ENCODE results near the gene TMOD3.

The TMOD3 gene

DNA sequence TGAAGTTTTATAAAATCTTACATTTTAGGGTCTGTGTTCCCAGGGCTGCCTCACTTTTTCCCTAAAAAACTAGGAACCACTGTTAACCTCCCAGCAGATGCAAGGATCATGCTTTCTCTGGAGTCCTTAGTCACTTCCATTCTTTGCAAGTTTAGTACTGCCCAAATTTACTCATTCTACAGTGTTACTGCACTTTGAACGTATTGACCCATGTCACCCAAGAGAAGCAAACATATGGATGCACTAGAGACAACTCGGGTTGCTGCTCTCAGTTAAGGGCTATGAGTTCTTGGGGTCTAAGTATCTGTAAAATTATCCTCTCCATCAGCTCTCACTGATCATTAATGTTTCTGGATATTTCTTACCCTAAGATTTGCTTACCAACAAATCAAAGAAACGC is 83.1 kb downstream of the TMOD3 start:
- DNase-seq, result no peak

- no peak for DNase-seq
Measured at GRCh38 chr15:51917493-51917892, 88.0 kb downstream of the TMOD3 start.

- DNase-seq, result no peak
Measured at GRCh38 chr15:51924156-51925068, 95.0 kb downstream of the TMOD3 start.

DNA sequence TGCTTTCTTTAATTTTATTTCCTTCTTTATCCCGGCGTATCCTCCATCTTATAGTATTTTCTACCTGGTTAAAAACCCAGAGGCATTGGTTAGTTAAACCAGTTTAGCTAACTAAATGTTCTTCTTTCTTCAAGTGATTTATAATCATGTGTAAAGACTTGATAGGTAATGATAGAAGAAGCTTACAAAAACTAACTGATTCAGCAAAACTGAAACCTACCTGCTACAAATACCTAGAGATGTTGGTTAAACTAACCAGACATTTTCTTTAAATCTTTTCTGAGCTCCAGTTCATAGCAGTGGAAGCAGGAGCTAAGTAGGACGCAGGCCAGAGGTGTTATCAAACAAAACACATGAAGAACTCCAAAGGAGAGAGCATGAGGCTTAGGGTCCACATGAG is 97.4 kb downstream of the TMOD3 start:
- DNase-seq, result no peak

- DNase-seq, result no peak
Measured at GRCh38 chr15:51931016-51931415, 101.6 kb downstream of the TMOD3 start.

DNA sequence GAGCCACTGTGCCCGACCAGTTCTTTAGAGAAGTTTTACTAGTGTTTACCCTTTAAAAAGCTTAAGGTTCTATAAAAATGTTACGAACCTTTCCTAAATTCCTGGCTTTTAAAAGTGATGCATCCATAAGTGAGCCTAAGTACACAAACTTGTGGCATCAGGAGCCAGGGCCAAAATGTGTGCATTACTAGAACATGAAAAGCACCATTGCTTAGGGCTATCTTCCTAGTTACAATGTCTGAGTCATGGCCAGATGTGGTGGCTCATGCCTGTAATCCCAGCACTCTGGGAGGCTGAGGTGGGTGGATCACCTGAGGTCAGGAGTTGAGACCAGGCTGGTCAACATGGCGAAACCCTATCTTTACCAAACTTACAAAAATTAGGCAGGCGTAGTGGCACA is 102.2 kb downstream of the TMOD3 start:
- DNase-seq, result no peak

DNA sequence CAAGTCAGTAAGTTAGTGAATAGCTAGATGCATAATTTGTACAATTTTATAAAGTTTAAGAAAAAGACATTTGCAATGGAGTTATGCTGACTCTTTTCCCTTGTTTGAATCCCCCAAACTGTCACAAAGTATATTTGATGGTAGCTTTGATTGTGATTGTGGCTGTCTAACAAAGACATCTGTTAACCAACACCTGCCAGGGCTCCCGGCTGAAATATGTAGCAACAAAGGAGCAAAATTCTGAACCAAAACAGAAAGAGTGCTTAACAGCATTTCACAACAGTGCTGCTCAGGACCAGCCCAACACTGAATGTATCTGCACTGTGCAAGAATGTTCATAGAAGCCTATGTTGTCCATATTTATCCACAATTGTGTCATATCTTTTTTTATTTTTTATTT is 102.7 kb downstream of the TMOD3 start:
- DNase-seq, result no peak

DNA sequence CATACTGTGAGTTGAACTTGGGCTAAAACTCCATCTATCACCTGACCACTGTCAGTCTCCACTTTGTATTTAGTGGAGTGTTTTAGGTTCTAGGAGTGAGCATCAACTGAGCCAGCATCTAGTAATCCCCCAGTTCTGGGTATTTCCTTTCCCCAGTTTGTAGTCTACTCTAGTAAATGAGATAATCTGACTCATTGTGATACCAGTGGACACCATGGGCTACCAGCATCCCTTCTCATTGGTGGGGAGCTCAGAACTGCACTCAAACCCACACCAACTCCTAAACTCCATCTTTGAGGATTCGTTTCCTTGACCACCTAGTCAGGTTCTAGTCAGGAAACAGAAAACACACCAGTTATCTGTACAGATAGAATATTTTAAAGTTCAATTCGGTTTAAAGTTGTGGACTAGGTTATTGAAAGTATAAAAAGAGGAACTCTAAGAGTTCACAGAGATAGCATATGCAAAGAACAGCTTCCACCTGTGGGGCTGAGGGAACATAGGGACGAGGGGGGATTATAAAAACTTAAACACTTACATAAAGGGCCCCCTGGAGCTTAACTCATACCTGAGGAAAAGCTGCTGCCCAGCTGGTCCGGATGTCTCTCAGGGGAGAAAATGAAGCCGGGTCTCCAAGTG is 106.1 kb downstream of the TMOD3 start:
- no peak for DNase-seq

DNA sequence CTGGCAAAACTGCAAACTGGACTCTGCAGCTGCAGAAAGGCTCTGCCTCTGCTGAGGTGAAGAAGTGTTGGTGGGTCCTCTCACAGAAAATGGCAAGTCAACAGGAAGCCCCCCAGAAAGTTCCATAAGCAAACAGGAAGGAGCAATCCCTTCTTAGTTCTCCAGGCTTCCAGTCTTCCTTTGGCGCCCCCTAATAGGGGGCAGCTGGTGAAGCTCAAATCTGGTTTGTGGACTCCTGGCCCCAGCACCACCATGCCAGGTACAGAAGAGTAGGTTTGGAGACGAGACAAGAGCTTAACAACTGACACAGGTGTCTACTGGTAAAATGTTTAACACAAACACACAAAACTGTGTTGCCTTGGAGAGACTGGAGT is 106.6 kb downstream of the TMOD3 start:
- no peak for DNase-seq

- DNase-seq, result no peak
Measured at GRCh38 chr15:51938286-51938685, 108.8 kb downstream of the TMOD3 start.

GRCh38 chr15:51939216-51939615 is 109.8 kb downstream of the TMOD3 start:
- DNase-seq, result no peak

GRCh38 chr15:51947124-51947523 is 117.7 kb downstream of the TMOD3 start:
- DNase-seq, result no peak

DNA sequence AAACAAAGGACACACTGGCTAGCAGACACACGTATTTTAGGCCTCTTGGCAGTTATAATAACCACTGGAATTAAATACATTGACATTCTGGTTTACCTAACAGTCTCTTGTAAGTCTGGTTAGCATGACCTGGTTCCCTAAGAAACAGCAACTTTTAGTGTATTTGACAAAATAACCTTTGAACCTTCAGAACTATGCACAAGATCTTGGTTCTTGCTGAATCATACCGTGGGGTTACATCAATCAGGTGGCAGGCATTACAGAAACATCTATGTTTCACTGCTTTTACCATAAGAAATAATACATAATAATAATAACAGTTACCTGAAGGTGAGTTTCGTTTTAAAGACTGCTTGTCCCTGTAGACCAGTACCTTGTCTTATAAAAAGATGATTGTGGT is 123.4 kb downstream of the TMOD3 start:
- DNase-seq, result no peak

GRCh38 chr15:51955504-51955903 is 126.1 kb downstream of the TMOD3 start:
- DNase-seq, result no peak

Data from NCI-H446 (cell line).